Transverse colon (tissue), 4 donors: ENCODE measurements around the gene SPARC. TPM values are rescaled to one million over a fixed set of nuclear protein-coding genes. Genes with fewer than 3 reads are reported as not detected.

Experiments used
- DNase-seq: peaks from one replicate; pipeline ENCODE4 v3.0.0-alpha.2; 2019
- H3K27ac ChIP-seq, 4 donors: fragments of 200-600 bp; sonication (generic); 2 replicates each; pipeline ENCODE4 v1.5.1; 2016 to 2018; ENCODE audit warnings: inconsistent platforms in 4 of 4
- H3K27me3 ChIP-seq: fragments of 200-600 bp; sonication (generic); 2 replicates; pipeline ENCODE4 v1.5.1; 2017; ENCODE audit warnings: inconsistent platforms
- H3K36me3 ChIP-seq, 4 donors: fragments of 200-600 bp; sonication (generic); 2 replicates each; pipeline ENCODE4 v1.5.1; 2017 to 2019; ENCODE audit warnings: inconsistent platforms in 4 of 4
- H3K4me1 ChIP-seq, 4 donors: fragments of 200-600 bp; sonication (generic); 2 replicates each; pipeline ENCODE4 v1.5.1; 2017 to 2020; ENCODE audit warnings: inconsistent platforms in 4 of 4
- H3K4me3 ChIP-seq, 4 donors: fragments of 200-600 bp; sonication (generic); 1 replicate in 1 of 4; 2 replicates in 3 of 4; pipeline versions ENCODE4 v1.5.1 to v1.6.1; 2017 to 2019; ENCODE audit warnings: inconsistent platforms in 4 of 4
- H3K9me3 ChIP-seq, 2 donors: fragments of 200-600 bp; sonication (generic); 2 replicates each; pipeline ENCODE4 v1.5.1; 2017 to 2019; ENCODE audit warnings: inconsistent platforms in 2 of 2
- CTCF ChIP-seq, 5 experiments: fragments of 200-600 bp in 3 of 5; fragments of 450-650 bp in 2 of 5; sonication (generic) in 3 of 5; IDR thresholded peaks; 1 replicate in 2 of 5; 2 replicates in 3 of 5; pipeline ENCODE4 v1.5.1; 2016 to 2017; ENCODE audit warnings: antibody characterized with exemption in 5 of 5, inconsistent platforms in 3 of 5, mild to moderate bottlenecking in 2 of 5, moderate library complexity in 1 of 5
- EP300 ChIP-seq: sonication (generic); formaldehyde crosslinking; IDR thresholded peaks from one replicate; pipeline ENCODE4 v1.6.1; 2017; ENCODE audit warnings: antibody characterized with exemption, low read depth
- POLR2A ChIP-seq: fragments of 450-650 bp; IDR thresholded peaks from one replicate; pipeline ENCODE4 v1.6.1; 2016; ENCODE audit warnings: antibody characterized with exemption, mild to moderate bottlenecking, moderate library complexity
- POLR2AphosphoS5 ChIP-seq, 3 donors: sonication (generic); formaldehyde crosslinking; IDR thresholded peaks; one replicate each; pipeline ENCODE4 v1.6.1; 2016; ENCODE audit warnings: antibody characterized with exemption in 3 of 3
- WGBS, 2 donors: methylation state at CpG; one replicate each; pipeline ENCODE4 v1.1.5; 2018; ENCODE audit warnings: low coverage in 1 of 2; 5-methylcytosine and 5-hydroxymethylcytosine counted together
- in situ Hi-C, 4 donors: fragments of 200-750 bp; cut with MboI; loops; one replicate each; pipeline versions ENCODE4 v1.15.0 to v1.15.1; 2017; ENCODE audit warnings: low sequenced_read_pairs in 3 of 4, low pct_ligation_motif_present in 1 of 4, low pct_unique_long_range_greater_than_20kb in 1 of 4
- intact Hi-C: fragments of 100-400 bp; cut with DNase I; formaldehyde crosslinking; loops from one replicate; pipeline ENCODE4 v1.15.1; 2023; ENCODE audit warnings: low total_unique reads
- total RNA-seq, 4 donors: library from RNA; depleted of rRNA; stranded (reverse); fragments of >200 nt; gene quantifications; one replicate each; pipeline ENCODE4 v1.1.0, GENCODE V29; 2016

Gene SPARC
- total RNA-seq, 4 donors from 2014 or later, result 47.9 to 267 (median 85.1) TPM

DNA sequence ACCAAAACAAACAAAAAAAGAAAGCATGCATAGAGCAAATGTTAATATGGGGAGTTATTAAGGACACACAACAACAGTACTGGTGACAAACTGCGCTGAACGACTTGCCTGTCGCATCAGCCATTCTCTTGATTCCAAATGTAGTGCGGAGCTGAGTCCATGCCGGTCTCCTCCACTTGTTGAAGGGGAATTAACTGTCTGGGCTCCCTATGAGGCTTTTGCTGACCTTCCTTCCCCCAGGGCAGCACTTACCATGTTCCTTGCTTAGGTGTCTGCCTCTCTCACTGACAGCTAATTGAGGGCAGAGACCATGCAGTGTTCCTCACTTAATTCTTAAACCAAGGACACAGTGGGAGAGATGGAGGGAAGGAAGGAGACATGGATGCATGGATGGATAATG lies 54.8 kb downstream of the SPARC start:
- Histone ChIP-seq H3K27me3 (no peaks in the 10 kb centered on the region), H3K36me3 (no peaks in the 10 kb centered on the region), H3K27ac (no peak overlapping the region), H3K4me1 (no peaks in the 10 kb centered on the region), H3K9me3 (no peaks in the 10 kb centered on the region), H3K4me3 (no peak overlapping the region)
- TF ChIP-seq EP300 (no peak), POLR2A (no peak), POLR2AphosphoS5 (IDR thresholded peaks at IDR 0.05) (no peak), CTCF (IDR thresholded peaks at IDR 0.05) (no peak)
- WGBS, 2 donors, result 91 to 94% methylated on average over 5 of the region's 5 CpGs
- no peak for DNase-seq
- intact Hi-C loops, result no loop called here
- in situ Hi-C loops, result no loop called here

DNA sequence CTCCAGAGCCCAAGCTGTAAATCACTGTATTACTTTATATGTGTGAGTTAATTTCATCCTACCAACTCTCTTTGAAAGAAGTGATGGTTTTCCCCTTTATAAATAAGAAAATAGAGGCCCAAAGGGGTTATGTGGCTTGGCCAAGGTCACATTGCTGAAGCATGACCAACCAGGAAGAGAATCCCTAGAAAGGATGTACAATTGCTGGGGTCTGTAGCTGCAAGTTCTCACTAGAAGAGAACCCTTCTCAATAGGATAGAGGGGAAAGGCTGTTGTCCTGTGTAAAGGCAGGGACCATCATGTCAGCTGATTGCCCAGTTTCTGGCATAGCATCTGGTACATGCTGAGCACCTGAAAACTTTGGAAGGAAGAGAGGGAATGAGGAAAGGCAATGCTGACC lies 56.6 kb downstream of the SPARC start:
- in situ Hi-C loops (no loop called here), intact Hi-C loops (no loop called here)
- no peaks in the 10 kb centered on the region for H3K27me3 ChIP-seq
- DNase-seq, result no peak
- H3K4me3 ChIP-seq, result no peak overlapping the region
- no peaks in the 10 kb centered on the region for H3K9me3 ChIP-seq
- no peaks in the 10 kb centered on the region for H3K36me3 ChIP-seq
- H3K27ac ChIP-seq, result no peak overlapping the region
- no peak for TF ChIP-seq EP300
- no peak for TF ChIP-seq CTCF (IDR thresholded peaks at IDR 0.05)
- TF ChIP-seq POLR2AphosphoS5 (IDR thresholded peaks at IDR 0.05), result no peak
- TF ChIP-seq POLR2A, result no peak
- no peaks in the 10 kb centered on the region for H3K4me1 ChIP-seq

DNA sequence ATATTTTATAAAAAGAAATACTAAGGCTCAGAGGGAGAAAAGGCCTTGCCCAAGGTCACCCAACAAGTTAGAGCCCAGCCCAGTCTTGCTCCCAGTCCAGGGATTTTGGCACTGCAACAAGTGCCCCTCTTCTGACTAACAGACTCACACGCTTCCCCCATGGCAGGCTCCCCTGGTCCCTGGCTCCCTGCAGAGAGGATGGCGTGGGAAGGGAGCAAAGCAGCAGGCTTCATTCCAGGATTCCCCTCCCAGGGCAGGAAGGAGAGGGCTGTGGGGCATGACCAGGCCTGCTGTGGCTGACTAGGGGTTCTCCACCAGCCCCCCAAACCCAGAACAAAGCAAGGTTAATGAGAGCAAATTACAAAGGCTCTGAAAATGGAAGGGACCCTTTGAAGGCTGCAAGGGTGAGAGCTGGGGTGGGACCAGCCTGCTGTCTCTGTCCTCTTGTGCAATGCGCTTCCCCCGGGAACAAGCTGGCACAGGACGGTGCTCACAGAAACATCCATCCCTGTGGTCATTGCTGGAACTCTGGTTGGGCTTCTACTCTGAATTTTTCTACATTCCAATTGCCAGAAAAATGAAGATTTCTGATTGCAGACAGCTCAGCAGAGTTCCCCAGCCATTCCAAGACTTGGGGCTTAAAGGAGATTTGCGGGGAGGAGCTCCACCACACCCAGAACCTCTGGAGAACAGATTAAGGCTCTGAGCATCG lies 58.4 kb downstream of the SPARC start:
- intact Hi-C loops, result no loop called here
- no peak overlapping the region for H3K27ac ChIP-seq
- no peak for TF ChIP-seq CTCF (IDR thresholded peaks at IDR 0.05)
- TF ChIP-seq POLR2A, result no peak
- TF ChIP-seq POLR2AphosphoS5 (IDR thresholded peaks at IDR 0.05), result no peak
- no peak for TF ChIP-seq EP300

DNA sequence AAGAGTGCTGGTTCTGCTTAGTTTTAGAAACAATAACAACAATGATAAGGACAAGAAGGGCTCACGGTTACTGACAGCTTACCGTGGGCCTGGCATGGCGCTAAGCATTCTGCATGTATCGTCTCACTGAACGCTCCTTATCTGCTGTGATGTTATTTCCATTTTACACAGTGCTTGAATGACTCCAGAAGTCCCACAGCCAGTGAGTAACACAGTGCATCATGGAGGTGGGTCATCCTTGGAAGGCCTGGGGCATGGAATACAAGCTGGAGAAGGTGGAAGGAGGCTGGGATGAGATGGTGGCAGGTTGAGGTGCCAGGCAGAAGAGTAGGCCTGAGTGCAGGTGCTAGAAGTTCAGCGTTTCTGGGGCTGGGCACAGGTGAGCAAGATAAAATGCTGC lies 59.1 kb downstream of the SPARC start:
- H3K27ac ChIP-seq, result no peak overlapping the region
- in situ Hi-C loops, result no loop called here
- no peaks in the 10 kb centered on the region for H3K9me3 ChIP-seq
- intact Hi-C loops, result no loop called here
- DNase-seq, result no peak
- H3K4me3 ChIP-seq, result no peak overlapping the region
- TF ChIP-seq EP300 (no peak), POLR2AphosphoS5 (IDR thresholded peaks at IDR 0.05) (no peak), POLR2A (no peak), CTCF (IDR thresholded peaks at IDR 0.05) (no peak)
- H3K27me3 ChIP-seq, result no peaks in the 10 kb centered on the region
- H3K4me1 ChIP-seq, result no peaks in the 10 kb centered on the region
- no peaks in the 10 kb centered on the region for H3K36me3 ChIP-seq
- 84 to 85% methylated on average over 5 to 6 of the region's 6 CpGs for WGBS, 2 donors

More for the DNA sequence above, 58.4 kb downstream of the SPARC start:
- no peak overlapping the region for H3K4me3 ChIP-seq
- 73% methylated on average over 7 of the region's 7 CpGs; no CpG with 5 or more reads in 1 of the 2 donors for WGBS, 2 donors
- in situ Hi-C loops, result no loop called here
- DNase-seq, result no peak
- no peaks in the 10 kb centered on the region for H3K9me3 ChIP-seq
- no peaks in the 10 kb centered on the region for H3K4me1 ChIP-seq
- H3K36me3 ChIP-seq, result no peaks in the 10 kb centered on the region
- H3K27me3 ChIP-seq, result no peaks in the 10 kb centered on the region
